GM23248 (cell line): ENCODE measurements around the gene NEURL2. TPM values are rescaled to one million over a fixed set of nuclear protein-coding genes. Genes with fewer than 3 reads are reported as not detected.
"Not testable (repeated sequence)": the region's sequence is repeated elsewhere in the genome, so short reads cannot be mapped to it uniquely, and the experiment has no call there.

Experiments used
- DNase-seq: peaks from one replicate; pipeline ENCODE4 v3.0.0-alpha.2; 2015
- H2AFZ ChIP-seq: fragments of 200-600 bp; sonication (generic); 2 replicates; pipeline ENCODE4 v1.6.1; 2016; ENCODE audit warnings: antibody characterized with exemption
- H3F3A ChIP-seq: fragments of 200-600 bp; sonication (generic); 2 replicates; pipeline ENCODE4 v1.6.1; 2016; ENCODE audit warnings: mild to moderate bottlenecking, antibody characterized with exemption, mixed run types; ENCODE audit not compliant: insufficient read depth
- H3K27ac ChIP-seq: fragments of 200-600 bp; sonication (generic); 2 replicates; pipeline ENCODE4 v1.5.1; 2016; ENCODE audit warnings: mild to moderate bottlenecking
- H3K27me3 ChIP-seq: fragments of 200-600 bp; sonication (generic); replicated peaks from 2 replicates; pipeline ENCODE4 v1.6.1; 2016; ENCODE audit warnings: mild to moderate bottlenecking; ENCODE audit not compliant: insufficient read depth
- H3K36me3 ChIP-seq: fragments of 200-600 bp; sonication (generic); 2 replicates; pipeline ENCODE4 v1.6.1; 2016; ENCODE audit warnings: low read depth, mild to moderate bottlenecking
- H3K4me1 ChIP-seq: fragments of 200-600 bp; sonication (generic); 2 replicates; pipeline ENCODE4 v1.6.1; 2016; ENCODE audit warnings: mild to moderate bottlenecking; ENCODE audit not compliant: insufficient read depth
- H3K4me2 ChIP-seq: fragments of 200-600 bp; sonication (generic); one replicate; pipeline ENCODE4 v1.6.1; 2016; ENCODE audit warnings: mild to moderate bottlenecking; ENCODE audit not compliant: unreplicated experiment
- H3K4me3 ChIP-seq: fragments of 200-600 bp; sonication (generic); 2 replicates; pipeline ENCODE4 v1.5.1; 2016; ENCODE audit warnings: mild to moderate bottlenecking
- H3K79me2 ChIP-seq: fragments of 200-600 bp; sonication (generic); 2 replicates; pipeline ENCODE4 v1.6.1; 2016; ENCODE audit warnings: mild to moderate bottlenecking; ENCODE audit not compliant: insufficient read depth
- H3K9ac ChIP-seq: fragments of 200-600 bp; sonication (generic); 2 replicates; pipeline ENCODE4 v1.6.1; 2016; ENCODE audit warnings: mild to moderate bottlenecking
- H3K9me2 ChIP-seq: fragments of 200-600 bp; sonication (generic); 2 replicates; pipeline ENCODE4 v1.6.1; 2016; ENCODE audit warnings: mixed run types, mild to moderate bottlenecking, moderate library complexity; ENCODE audit not compliant: insufficient read depth
- H3K9me3 ChIP-seq: fragments of 200-600 bp; sonication (generic); one replicate; pipeline ENCODE4 v1.6.1; 2017; ENCODE audit warnings: low read depth
- H4K20me1 ChIP-seq: fragments of 200-600 bp; sonication (generic); 2 replicates; pipeline ENCODE4 v1.6.0; 2016; ENCODE audit not compliant: insufficient read depth
- EZH2 ChIP-seq: fragments of 200-600 bp; sonication (generic); IDR thresholded peaks from 2 replicates; pipeline ENCODE4 v1.6.1; 2018; ENCODE audit warnings: antibody characterized with exemption, mild to moderate bottlenecking; ENCODE audit not compliant: insufficient read depth, poor library complexity, severe bottlenecking
- EZH2phosphoT487 ChIP-seq: fragments of 200-600 bp; sonication (generic); IDR thresholded peaks from 2 replicates; pipeline ENCODE4 v1.6.1; 2018; ENCODE audit warnings: antibody characterized with exemption, moderate library complexity, mild to moderate bottlenecking, low read depth; ENCODE audit not compliant: insufficient read depth
- WGBS, 2 experiments: methylation state at CpG; one replicate each; pipeline ENCODE4 v1.1.6; 2015 to 2017; ENCODE audit warnings: low lambda C conversion rate in 2 of 2, low coverage in 1 of 2; ENCODE audit errors: missing lambda C conversion rate in 2 of 2; 5-methylcytosine and 5-hydroxymethylcytosine counted together
- in situ Hi-C: fragments of 300-500 bp; cut with MboI; formaldehyde crosslinking; loops from 2 replicates; pipeline ENCODE4 v1.15.0; 2020
- polyA plus RNA-seq: library from polyadenylated mRNA; unstranded; fragments of >200 nt; fragmentation: Nextera tagmentation; extraction: Ambion mirVana; gene quantifications from 2 replicates; pipeline ENCODE4 v1.2.1, GENCODE V29; 2016
- total RNA-seq: library from RNA; depleted of rRNA; stranded (reverse); fragments of >200 nt; shearing (Covaris generic); gene quantifications from 2 replicates; pipeline ENCODE4 v1.2.3, GENCODE V29; 2014

The NEURL2 gene
- total and polyA plus RNA-seq, 2 experiments from 2014 or later = 2.1 to 4.3 TPM

DNA sequence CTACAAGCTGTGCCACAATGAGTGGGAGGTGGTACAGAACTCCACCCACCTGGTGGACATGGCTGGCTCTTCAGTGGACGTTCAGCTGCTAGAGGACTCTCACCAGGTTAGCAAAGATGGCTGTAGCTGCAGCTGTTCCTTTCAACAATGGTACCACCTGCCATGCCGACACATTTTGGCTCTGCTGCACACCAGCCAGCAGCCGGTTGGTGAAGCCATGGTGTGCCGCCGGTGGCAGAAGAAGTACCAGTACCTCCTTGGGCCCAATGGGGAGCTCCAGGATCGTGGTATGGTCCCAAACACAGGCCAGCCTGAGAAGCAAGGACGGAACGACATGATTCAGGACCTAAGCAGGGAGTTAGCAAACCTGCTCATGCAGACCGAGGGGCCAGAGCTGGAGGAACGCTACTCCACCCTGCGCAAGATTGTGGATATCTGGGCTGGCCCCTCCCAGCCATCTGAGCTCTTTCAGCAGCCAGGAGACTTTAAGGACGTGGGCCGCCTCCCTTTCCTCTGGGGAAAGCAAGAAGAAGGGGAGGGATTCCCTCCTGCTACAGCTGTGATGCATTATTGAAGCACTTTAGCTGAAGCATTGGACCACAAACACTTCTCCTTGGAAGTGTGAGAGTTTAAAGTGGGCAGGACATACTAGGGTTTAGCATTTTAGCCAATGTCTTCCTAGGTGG lies 12.8 kb downstream of the NEURL2 start:
- H2AFZ ChIP-seq = peak overlapping the region; percentile 32; the same call in 1 of the 2 replicates
- no peaks in the 10 kb centered on the region for H3K9me2 ChIP-seq
- peaks cover 5% of the 10 kb centered on the region; the same call in 1 of the 2 replicates for H3F3A ChIP-seq
- peaks cover 19% of the 10 kb centered on the region for H3K79me2 ChIP-seq
- DNase-seq = peak; percentile 78
- WGBS, 2 experiments = 25 to 28% methylated on average over 11 to 13 of the region's 13 CpGs
- H3K4me3 ChIP-seq = no peak overlapping the region
- in situ Hi-C loops = no loop called here
- peak overlapping the region; percentile 50 for H3K27ac ChIP-seq
- H3K4me2 ChIP-seq = peak overlapping the region; percentile 13
- no peaks in the 10 kb centered on the region for H3K27me3 ChIP-seq
- H3K36me3 ChIP-seq = 0 out of 2 replicates have a peak, but pooled peaks cover 4% of the 10 kb centered on the region
- no peak overlapping the region; the same call in 1 of the 2 replicates for H3K9ac ChIP-seq
- TF ChIP-seq EZH2 (no peak), EZH2phosphoT487 (no peak)
- H3K9me3 ChIP-seq = no peaks in the 10 kb centered on the region
- H3K4me1 ChIP-seq = peaks cover 16% of the 10 kb centered on the region
- H4K20me1 ChIP-seq = no peaks in the 10 kb centered on the region

DNA sequence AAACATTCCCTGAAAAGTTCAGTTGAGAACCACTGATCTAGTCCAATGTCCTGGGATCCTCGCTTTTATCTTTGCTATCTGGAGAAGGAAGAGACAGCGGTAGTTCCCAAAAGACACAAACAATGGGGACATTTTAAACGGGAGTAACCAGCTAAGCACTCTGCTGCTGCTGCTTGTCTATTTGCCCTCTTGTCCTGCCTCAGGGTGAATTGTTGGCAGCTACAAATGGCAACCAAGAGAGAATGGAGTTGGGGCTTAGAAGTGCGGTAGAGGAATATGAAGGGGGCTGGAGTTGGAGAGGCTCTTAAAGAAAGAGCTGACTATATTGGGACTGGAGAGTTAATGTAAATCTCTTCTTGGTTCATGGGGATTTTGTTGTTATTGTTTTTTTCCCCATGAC lies 16.4 kb downstream of the NEURL2 start:
- Histone ChIP-seq H4K20me1 (no peaks in the 10 kb centered on the region), H3K4me2 (no peak overlapping the region), H3K27me3 (no peaks in the 10 kb centered on the region), H2AFZ (no peak overlapping the region), H3K27ac (no peak overlapping the region), H3F3A (peaks cover 5% of the 10 kb centered on the region; the same call in 1 of the 2 replicates), H3K9me3 (no peaks in the 10 kb centered on the region), H3K9me2 (no peaks in the 10 kb centered on the region), H3K9ac (no peak overlapping the region), H3K36me3 (no peaks in the 10 kb centered on the region), H3K79me2 (0 out of 2 replicates have a peak, but pooled peaks cover 3% of the 10 kb centered on the region), H3K4me1 (peaks cover 8% of the 10 kb centered on the region; the same call in 1 of the 2 replicates), H3K4me3 (no peak overlapping the region)
- in situ Hi-C loops = no loop called here
- TF ChIP-seq EZH2 (no peak), EZH2phosphoT487 (no peak)
- DNase-seq = no peak
- 86 to 87% methylated on average over 4 of the region's 4 CpGs for WGBS, 2 experiments

DNA sequence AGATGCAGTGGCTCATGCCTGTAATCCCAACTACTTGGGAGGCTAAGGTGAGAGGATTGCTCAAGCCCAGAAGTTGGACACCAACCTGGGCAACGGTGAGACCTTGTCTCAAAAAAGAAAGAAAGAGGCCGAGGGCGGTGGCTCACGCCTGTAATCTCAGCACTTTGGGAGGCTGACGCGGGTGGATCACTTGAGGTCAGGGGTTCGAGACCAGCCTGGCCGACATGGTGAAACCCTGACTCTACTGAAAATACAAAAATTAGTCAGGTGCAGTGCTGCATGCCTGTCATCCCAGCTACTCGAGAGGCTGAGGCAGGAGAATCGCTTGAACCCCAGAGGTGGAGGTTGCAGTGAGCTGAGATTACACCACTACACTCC lies 16.9 kb downstream of the NEURL2 start:
- H2AFZ ChIP-seq, DNase-seq, H3F3A ChIP-seq, H3K4me1 ChIP-seq, H3K9me2 ChIP-seq, H3K4me2 ChIP-seq, H3K4me3 ChIP-seq, H3K9me3 ChIP-seq, H3K9ac ChIP-seq, in situ Hi-C loops, H3K36me3 ChIP-seq, H4K20me1 ChIP-seq, H3K27ac ChIP-seq, H3K27me3 ChIP-seq, H3K79me2 ChIP-seq: not testable (repeated sequence)
- 96 to 97% methylated on average over 9 to 10 of the region's 10 CpGs for WGBS, 2 experiments

DNA sequence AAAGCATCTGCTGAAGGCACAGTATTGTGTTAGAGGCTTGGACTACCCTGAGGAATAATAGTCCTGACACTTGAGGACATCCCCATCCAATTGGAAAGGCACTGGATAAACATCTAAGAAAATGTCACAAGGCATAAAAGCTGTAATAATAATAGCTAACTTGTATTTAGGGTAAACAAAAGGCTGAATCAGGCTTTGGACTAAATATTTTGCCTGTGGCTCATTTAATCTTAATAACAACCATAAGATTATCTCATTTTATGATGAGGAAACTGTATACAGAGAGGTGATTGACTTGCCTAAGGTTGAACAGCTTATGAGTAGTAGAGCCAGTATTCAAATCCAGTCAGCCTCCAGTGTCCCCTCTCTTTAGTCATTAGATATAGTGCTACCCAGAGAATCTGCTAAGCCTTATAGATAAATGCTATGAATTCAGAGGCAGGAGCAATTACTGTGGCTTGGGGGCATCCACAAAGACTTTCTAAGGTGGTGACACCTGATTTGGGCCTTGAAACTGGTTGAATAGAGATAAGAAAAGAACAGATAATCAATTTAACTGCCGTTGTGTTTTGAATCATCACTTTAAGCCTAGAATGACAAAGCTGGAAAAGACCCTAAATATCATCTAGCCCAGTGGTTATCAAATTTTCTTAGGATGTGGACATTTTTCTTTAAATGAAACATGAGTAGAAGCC lies 17.5 kb downstream of the NEURL2 start:
- H3K36me3 ChIP-seq = no peaks in the 10 kb centered on the region
- peaks cover under 1% of the 10 kb centered on the region; the same call in 1 of the 2 replicates for H3F3A ChIP-seq
- no peak overlapping the region for H3K4me2 ChIP-seq
- peak; percentile 23 for DNase-seq
- H3K9ac ChIP-seq = no peak overlapping the region
- H3K4me1 ChIP-seq = peaks cover 5% of the 10 kb centered on the region; the same call in 1 of the 2 replicates
- H3K9me3 ChIP-seq = no peaks in the 10 kb centered on the region
- no peak overlapping the region for H3K4me3 ChIP-seq
- no peaks in the 10 kb centered on the region for H3K9me2 ChIP-seq
- no peak for TF ChIP-seq EZH2phosphoT487
- TF ChIP-seq EZH2 = no peak
- no peak overlapping the region for H3K27ac ChIP-seq
- H2AFZ ChIP-seq = no peak overlapping the region
- H3K27me3 ChIP-seq = no peaks in the 10 kb centered on the region
- 95 to 97% methylated on average over 1 of the region's 1 CpG for WGBS, 2 experiments
- 0 out of 2 replicates have a peak, but pooled peaks cover 3% of the 10 kb centered on the region for H3K79me2 ChIP-seq
- in situ Hi-C loops = no loop called here
- H4K20me1 ChIP-seq = no peaks in the 10 kb centered on the region
